ENCODE measurements around the gene TMEM94.
"Not testable (repeated sequence)": the region's sequence is repeated elsewhere in the genome, so short reads cannot be mapped to it uniquely, and the experiment has no call there.

TMEM94 gene

GRCh38 chr17:75476271-75476671 lies 19.8 kb downstream of the TMEM94 start:
- FAIRE-seq = no peak

DNA sequence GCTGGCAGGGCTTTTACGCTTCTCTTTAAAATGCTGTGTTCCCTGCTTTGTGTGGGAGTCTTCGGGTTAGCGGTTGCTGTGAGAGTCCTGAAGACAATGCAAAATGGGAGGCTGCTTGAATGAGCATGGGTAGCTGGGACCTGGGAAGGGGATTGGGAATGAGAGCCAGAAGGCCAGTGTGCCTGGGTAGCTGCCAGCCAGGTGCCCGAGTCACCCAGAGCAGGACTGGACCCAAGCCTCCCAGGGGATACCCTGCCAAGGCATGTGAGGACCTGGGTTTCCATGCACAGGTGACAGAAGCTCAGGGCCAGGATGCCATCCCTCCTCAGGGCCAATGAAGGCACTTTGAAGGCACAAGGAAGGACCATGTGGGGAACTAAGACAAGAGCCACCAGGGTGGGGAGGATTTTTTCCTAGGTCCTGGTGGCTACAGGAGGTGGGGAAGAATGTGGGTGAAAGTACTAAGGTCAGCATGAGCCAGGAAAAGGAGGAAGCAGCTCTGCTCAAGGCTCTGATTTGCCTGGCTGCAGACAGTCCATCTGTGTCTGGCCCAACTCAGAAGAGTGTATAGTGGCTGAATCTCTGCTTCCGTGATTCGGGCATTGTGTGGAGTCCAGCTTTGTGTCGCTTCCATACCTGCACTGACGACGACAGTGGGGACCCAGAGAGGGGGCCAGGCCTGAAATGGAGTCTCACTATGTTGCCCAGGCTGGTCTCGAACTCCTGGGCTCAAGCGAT lies 20.5 kb downstream of the TMEM94 start:
- TF ChIP-seq PAX5 (IDR thresholded peaks at IDR 0.05; ENCODE audit: insufficient read depth, low read length, severe bottlenecking) (no peak), POLR2A (IDR thresholded peaks at IDR 0.05; ENCODE audit: low read depth, low read length) (no peak), POU2F2 (IDR thresholded peaks at IDR 0.05; ENCODE audit: low read depth, low read length) (no peak), SPI1 (IDR thresholded peaks at IDR 0.05; ENCODE audit: low read depth, low read length) (no peak), TAF1 (IDR thresholded peaks at IDR 0.05; ENCODE audit: low read depth, low read length) (no peak), POLR2AphosphoS5 (IDR thresholded peaks at IDR 0.05; ENCODE audit: low read depth, low read length) (no peak)
- FAIRE-seq (no peak), DNase-seq (ENCODE audit: insufficient read length, low spot score) (no peak)

More at GRCh38 chr17:75476271-75476671, 19.8 kb downstream of the TMEM94 start:
- no peak for DNase-seq (ENCODE audit: insufficient read length, low spot score)
- no peak for TF ChIP-seq PAX5 (IDR thresholded peaks at IDR 0.05; ENCODE audit: insufficient read depth, low read length, severe bottlenecking)
- no peak for TF ChIP-seq POLR2A (IDR thresholded peaks at IDR 0.05; ENCODE audit: low read depth, low read length)
- no peak for TF ChIP-seq POU2F2 (IDR thresholded peaks at IDR 0.05; ENCODE audit: low read depth, low read length)
- TF ChIP-seq POLR2AphosphoS5 (IDR thresholded peaks at IDR 0.05; ENCODE audit: low read depth, low read length) = no peak
- no peak for TF ChIP-seq SPI1 (IDR thresholded peaks at IDR 0.05; ENCODE audit: low read depth, low read length)
- TF ChIP-seq TAF1 (IDR thresholded peaks at IDR 0.05; ENCODE audit: low read depth, low read length) = no peak

DNA sequence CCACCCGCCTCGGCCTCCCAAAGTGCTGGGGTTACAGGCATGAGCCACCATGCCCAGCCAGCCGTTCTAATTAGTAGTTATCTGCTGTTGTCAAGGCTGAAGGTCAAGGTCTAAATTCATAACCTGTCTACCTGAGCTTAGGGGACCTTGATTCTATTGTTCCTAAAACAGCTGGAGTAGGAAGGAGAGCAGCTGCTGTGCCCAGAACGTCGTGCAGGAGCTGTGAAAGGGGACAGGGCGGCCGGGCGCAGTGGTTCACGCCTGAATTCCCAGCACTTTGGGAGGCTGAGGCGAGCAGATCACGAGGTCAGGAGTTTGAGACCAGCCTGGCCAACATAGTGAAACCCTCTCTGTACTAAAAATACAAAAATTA lies 21.0 kb downstream of the TMEM94 start:
- FAIRE-seq; DNase-seq (ENCODE audit: insufficient read length, low spot score): not testable (repeated sequence)

- DNase-seq (ENCODE audit: insufficient read length, low spot score) = no peak
- TF ChIP-seq POU2F2 (IDR thresholded peaks at IDR 0.05; ENCODE audit: low read depth, low read length) (no peak), SPI1 (IDR thresholded peaks at IDR 0.05; ENCODE audit: low read depth, low read length) (no peak), PAX5 (IDR thresholded peaks at IDR 0.05; ENCODE audit: insufficient read depth, low read length, severe bottlenecking) (no peak), POLR2AphosphoS5 (IDR thresholded peaks at IDR 0.05; ENCODE audit: low read depth, low read length) (no peak), TAF1 (IDR thresholded peaks at IDR 0.05; ENCODE audit: low read depth, low read length) (no peak), POLR2A (IDR thresholded peaks at IDR 0.05; ENCODE audit: low read depth, low read length) (no peak)
- no peak for FAIRE-seq
Observed at GRCh38 chr17:75478508-75478907, 22.1 kb downstream of the TMEM94 start.

DNA sequence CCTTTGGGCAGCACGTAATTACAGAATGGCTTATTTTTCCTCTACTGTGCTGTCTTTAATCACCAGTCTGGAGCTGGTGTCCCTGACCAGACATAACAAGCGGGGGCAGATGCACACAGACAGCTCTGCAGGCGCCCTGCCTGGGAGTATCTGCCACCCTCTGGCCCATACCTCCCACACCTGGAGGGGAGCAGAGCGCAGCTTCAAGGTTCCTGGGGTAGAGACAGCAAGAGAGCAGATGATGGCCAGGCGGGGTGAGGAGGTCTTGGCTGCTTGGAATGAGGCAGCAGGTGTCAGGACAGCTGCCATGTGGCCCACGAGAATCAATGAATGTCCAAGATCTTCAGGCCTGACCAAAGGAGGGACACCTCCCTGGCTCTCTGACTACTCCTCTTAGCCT lies 23.8 kb downstream of the TMEM94 start:
- FAIRE-seq (no peak), DNase-seq (ENCODE audit: insufficient read length, low spot score) (no peak)
- TF ChIP-seq POU2F2 (IDR thresholded peaks at IDR 0.05; ENCODE audit: low read depth, low read length) = no peak
- TF ChIP-seq POLR2AphosphoS5 (IDR thresholded peaks at IDR 0.05; ENCODE audit: low read depth, low read length) = no peak
- TF ChIP-seq SPI1 (IDR thresholded peaks at IDR 0.05; ENCODE audit: low read depth, low read length) = no peak
- no peak for TF ChIP-seq PAX5 (IDR thresholded peaks at IDR 0.05; ENCODE audit: insufficient read depth, low read length, severe bottlenecking)
- TF ChIP-seq TAF1 (IDR thresholded peaks at IDR 0.05; ENCODE audit: low read depth, low read length) = no peak
- TF ChIP-seq POLR2A (IDR thresholded peaks at IDR 0.05; ENCODE audit: low read depth, low read length) = no peak

GRCh38 chr17:75481194-75482068 lies 25.0 kb downstream of the TMEM94 start:
- no peak for TF ChIP-seq TAF1 (IDR thresholded peaks at IDR 0.05; ENCODE audit: low read depth, low read length)
- TF ChIP-seq SPI1 (IDR thresholded peaks at IDR 0.05; ENCODE audit: low read depth, low read length) = no peak
- no peak for TF ChIP-seq PAX5 (IDR thresholded peaks at IDR 0.05; ENCODE audit: insufficient read depth, low read length, severe bottlenecking)
- no peak for TF ChIP-seq POU2F2 (IDR thresholded peaks at IDR 0.05; ENCODE audit: low read depth, low read length)
- no peak for TF ChIP-seq POLR2AphosphoS5 (IDR thresholded peaks at IDR 0.05; ENCODE audit: low read depth, low read length)
- no peak for TF ChIP-seq POLR2A (IDR thresholded peaks at IDR 0.05; ENCODE audit: low read depth, low read length)
- no peak for FAIRE-seq
- DNase-seq (ENCODE audit: insufficient read length, low spot score) = no peak

DNA sequence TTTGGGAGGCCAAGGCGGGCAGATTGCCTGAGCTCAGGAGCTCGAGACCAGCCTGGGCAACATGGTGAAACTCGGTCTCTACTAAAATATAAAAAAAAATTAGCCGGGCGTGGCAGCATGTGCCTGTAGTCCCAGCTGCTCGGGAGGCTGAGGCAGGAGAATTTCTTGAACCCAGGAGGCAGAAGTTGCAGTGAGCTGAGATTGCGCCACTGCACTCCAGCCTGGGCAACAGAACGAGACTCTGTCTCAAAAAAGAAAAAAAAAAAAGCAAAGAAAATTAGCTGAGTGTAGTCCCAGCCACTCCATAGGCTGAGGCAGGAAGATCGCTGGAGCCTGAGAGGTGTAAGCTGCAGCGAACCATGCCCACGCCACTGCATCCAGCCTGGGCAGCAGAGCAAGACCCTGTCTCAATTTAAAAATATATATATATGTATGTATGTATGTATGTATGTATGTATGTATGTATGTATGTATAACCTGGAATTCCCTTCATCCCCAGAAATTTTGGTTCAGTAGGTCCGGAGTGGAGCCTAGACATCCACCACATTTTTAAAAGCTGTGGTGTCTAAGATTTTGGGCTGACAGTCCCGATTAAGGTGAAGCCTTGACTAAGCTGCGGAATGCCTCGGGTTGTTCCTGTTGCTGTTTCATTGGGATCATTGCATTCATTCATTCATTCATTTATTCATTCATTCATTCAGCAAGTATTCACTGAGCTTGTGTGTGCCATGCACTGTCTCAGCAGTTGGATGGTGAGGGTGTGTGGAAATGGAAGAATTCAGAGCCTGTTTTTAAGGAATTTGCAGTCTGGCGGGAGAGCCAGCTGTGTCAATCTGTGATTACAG lies 25.9 kb downstream of the TMEM94 start:
- TF ChIP-seq POLR2AphosphoS5 (IDR thresholded peaks at IDR 0.05; ENCODE audit: low read depth, low read length) = no peak
- no peak for TF ChIP-seq SPI1 (IDR thresholded peaks at IDR 0.05; ENCODE audit: low read depth, low read length)
- DNase-seq (ENCODE audit: insufficient read length, low spot score) = no peak
- no peak for FAIRE-seq

DNA sequence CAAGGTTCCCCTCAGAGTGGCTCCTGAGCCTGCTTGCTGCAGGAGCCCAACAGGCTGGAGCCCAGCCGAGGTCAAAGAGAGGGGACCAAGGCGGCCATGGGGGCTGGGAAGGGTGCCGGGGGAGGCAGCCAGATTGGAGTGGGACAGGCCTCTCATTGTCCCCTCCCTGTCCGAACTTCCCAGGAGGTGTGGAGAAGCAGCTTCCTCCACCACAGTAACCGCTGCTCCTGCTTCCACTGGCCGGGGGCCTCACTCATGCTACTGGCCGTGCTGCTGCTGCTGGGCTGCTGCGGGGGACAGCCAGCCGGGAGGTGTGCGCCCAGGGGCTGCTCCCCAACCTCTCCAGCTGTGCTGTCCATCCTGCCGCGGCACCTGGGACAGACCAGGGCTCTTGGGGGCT lies 29.3 kb downstream of the TMEM94 start:
- TF ChIP-seq PAX5 (IDR thresholded peaks at IDR 0.05; ENCODE audit: insufficient read depth, low read length, severe bottlenecking) (no peak), POU2F2 (IDR thresholded peaks at IDR 0.05; ENCODE audit: low read depth, low read length) (no peak), SPI1 (IDR thresholded peaks at IDR 0.05; ENCODE audit: low read depth, low read length) (no peak), TAF1 (IDR thresholded peaks at IDR 0.05; ENCODE audit: low read depth, low read length) (no peak), POLR2AphosphoS5 (IDR thresholded peaks at IDR 0.05; ENCODE audit: low read depth, low read length) (no peak), POLR2A (IDR thresholded peaks at IDR 0.05; ENCODE audit: low read depth, low read length) (no peak)
- DNase-seq (ENCODE audit: insufficient read length, low spot score) = no peak
- FAIRE-seq = no peak

DNA sequence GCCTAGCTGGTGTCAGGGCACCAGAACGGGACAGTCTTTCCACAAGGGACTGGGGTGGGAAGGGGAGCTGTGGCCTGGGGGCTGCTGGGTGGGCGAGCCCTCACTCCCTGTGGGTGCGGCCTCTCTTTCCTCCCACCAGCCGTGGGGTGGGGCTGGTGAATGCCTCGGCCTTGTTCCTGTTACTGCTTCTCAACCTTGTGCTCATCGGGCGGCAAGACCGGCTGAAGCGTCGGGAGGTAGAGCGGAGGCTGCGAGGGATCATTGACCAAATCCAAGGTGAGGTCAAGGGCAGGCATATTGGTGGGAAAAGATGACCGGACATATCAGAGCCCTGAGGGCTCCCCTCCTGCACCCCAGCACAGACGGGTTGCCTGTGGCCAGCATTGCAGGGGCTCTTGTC lies 29.7 kb downstream of the TMEM94 start:
- DNase-seq (ENCODE audit: insufficient read length, low spot score) (no peak), FAIRE-seq (no peak)
- TF ChIP-seq SPI1 (IDR thresholded peaks at IDR 0.05; ENCODE audit: low read depth, low read length) = no peak
- TF ChIP-seq POLR2A (IDR thresholded peaks at IDR 0.05; ENCODE audit: low read depth, low read length) = no peak
- no peak for TF ChIP-seq POLR2AphosphoS5 (IDR thresholded peaks at IDR 0.05; ENCODE audit: low read depth, low read length)
- no peak for TF ChIP-seq PAX5 (IDR thresholded peaks at IDR 0.05; ENCODE audit: insufficient read depth, low read length, severe bottlenecking)
- TF ChIP-seq TAF1 (IDR thresholded peaks at IDR 0.05; ENCODE audit: low read depth, low read length) = no peak
- TF ChIP-seq POU2F2 (IDR thresholded peaks at IDR 0.05; ENCODE audit: low read depth, low read length) = no peak

Data from GM12891 (cell line).